HUES48 (cell line): ENCODE results near the gene SLC9A1.
"Not testable (repeated sequence)": the region's sequence is repeated elsewhere in the genome, so short reads cannot be mapped to it uniquely, and the experiment has no call there.

Experiments
- H3K27ac ChIP-seq: one replicate; pipeline ENCODE4 v1.7.0; 2013; ENCODE audit warnings: low read depth, low read length, inconsistent platforms
- H3K27me3 ChIP-seq: 2 replicates; pipeline ENCODE4 v1.6.1; 2013; ENCODE audit warnings: mild to moderate bottlenecking, low read length; ENCODE audit not compliant: control insufficient read depth, insufficient read depth
- H3K36me3 ChIP-seq: 2 replicates; pipeline ENCODE4 v1.6.1; 2013; ENCODE audit warnings: low read length; ENCODE audit not compliant: control insufficient read depth, insufficient read depth
- H3K4me1 ChIP-seq: 2 replicates; pipeline ENCODE4 v1.6.1; 2013; ENCODE audit warnings: mild to moderate bottlenecking, low read length; ENCODE audit not compliant: control insufficient read depth, insufficient read depth
- H3K4me3 ChIP-seq: 2 replicates; pipeline ENCODE4 v1.5.1; 2013; ENCODE audit warnings: mild to moderate bottlenecking, low read depth, low read length
- H3K9ac ChIP-seq: 2 replicates; pipeline ENCODE4 v1.6.1; 2013; ENCODE audit warnings: mild to moderate bottlenecking, low read depth, low read length, moderate library complexity
- H3K9me3 ChIP-seq: 2 replicates; pipeline ENCODE4 v1.6.1; 2013; ENCODE audit warnings: low read length; ENCODE audit not compliant: control insufficient read depth, insufficient read depth

The SLC9A1 gene

DNA sequence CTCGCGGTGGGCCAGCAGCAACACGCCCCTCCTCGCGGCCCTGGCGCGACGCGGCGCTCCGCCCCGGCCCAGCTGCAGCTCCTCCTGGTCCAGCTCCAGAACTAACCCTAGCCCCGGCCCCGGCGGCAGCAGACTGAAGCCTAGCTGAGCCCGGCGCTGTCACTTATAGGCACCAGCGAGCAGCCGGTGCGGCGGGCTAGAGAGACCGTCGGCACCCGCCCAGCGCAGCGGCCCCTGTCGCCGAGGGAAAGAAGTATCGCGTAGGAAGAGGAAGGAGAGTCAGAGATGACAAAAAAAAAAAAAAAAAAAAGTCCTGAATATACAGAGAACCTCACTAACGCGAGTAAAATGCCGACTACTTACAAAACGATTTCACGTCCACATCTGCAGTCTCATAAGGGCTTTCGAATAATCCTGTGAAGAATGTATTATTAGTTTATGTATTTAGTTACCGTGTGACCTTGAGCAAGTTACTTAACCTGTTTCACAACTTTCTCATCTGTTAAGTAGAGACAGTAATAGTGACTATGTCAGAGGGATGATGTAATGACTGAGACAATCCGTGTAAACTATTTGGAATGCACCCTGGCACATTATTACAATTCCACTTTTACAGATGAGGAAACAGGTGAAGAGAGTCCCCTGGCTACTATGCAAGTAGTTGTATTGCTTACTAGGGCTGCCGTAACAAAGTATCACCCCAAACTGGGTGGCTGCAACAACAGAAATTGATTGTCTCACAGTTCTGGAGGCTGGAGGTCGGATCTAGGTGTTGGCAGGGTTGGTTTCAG, at the start of gene SLC9A1:
Gene SLC9A1, minus strand, starts transcription at position 135 of the 791 bp plus-strand sequence. CDS start 791 bp downstream, outside the sequence.
- no peaks in the 10 kb centered on the region for H3K36me3 ChIP-seq
- H3K9me3 ChIP-seq: no peaks in the 10 kb centered on the region
- H3K27me3 ChIP-seq: no peaks in the 10 kb centered on the region
- H3K4me1 ChIP-seq: peaks cover 18% of the 10 kb centered on the region
- H3K4me3 ChIP-seq: peak within 1 kb of the TSS; percentile 70
- peak within 1 kb of the TSS; percentile 43 for H3K9ac ChIP-seq
- peak within 1 kb of the TSS; percentile 68 for H3K27ac ChIP-seq

DNA sequence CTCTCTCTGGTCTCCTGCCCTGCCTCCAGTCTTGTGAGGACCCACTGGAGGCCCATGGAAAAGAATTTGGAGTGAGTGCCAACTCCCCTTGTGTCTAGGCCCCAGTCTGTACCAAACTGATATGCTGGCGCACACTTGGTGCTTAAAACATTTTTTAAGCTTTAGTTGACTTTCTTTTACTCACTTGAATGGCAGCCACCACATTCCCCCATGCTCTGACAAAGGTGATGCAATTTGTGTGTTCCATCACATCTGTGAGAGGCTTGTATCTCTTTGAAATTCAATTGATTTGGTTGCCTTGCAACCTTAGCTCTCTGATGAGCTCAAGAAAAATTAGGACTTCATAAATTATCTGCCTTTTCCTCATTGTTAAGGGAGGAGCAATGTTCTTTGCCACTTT, 49.0 kb upstream of the SLC9A1 start:
- no peaks in the 10 kb centered on the region for H3K36me3 ChIP-seq
- H3K4me1 ChIP-seq: no peaks in the 10 kb centered on the region
- no peak overlapping the region for H3K4me3 ChIP-seq

DNA sequence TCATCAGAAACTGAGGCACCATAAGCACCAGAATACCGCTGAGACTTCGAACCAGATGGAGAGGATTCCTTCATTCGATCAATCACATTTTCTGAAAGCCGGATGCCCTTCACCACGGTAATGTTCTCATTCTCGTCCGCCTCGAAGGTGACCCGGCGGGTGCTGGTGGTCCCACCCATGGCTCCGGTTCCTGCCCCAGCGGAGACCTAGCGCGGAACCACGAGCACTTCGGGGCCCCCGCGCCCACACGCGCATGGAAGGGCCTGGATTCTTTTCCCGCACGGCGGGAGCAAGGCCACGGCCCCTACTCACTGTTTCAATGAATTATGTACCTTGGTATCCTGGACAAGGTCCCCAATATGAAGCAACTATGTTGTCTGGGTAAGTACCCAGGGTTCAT, 46.4 kb upstream of the SLC9A1 start:
- Histone ChIP-seq H3K4me1 (no peaks in the 10 kb centered on the region), H3K27me3 (no peaks in the 10 kb centered on the region; the same call in 1 of the 2 replicates), H3K27ac (no peak overlapping the region), H3K36me3 (no peaks in the 10 kb centered on the region), H3K9ac (no peak overlapping the region), H3K9me3 (no peaks in the 10 kb centered on the region), H3K4me3 (no peak overlapping the region)

More for the DNA sequence above, 49.0 kb upstream of the SLC9A1 start:
- Histone ChIP-seq H3K27me3 (no peaks in the 10 kb centered on the region), H3K9ac (no peak overlapping the region), H3K9me3 (no peaks in the 10 kb centered on the region), H3K27ac (no peak overlapping the region)

DNA sequence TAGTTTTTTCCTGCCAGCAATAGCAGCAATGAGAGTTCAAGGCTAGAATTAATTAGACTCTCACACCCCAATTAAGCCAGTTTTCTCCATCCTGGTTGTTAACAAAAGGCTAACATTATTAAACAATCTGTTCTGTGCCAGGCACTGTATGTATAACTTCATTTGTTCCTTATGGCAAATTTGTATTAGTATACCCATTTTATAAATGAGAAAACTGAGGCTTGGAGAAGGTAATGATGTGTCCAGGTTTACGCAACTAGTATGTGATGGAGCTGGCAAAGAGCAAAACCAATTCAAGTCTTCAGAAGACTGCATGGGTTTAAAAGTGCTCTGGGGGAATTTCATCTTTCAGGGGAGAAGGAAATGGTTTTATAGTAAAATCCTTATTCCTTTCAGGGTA, 38.3 kb upstream of the SLC9A1 start:
- no peak overlapping the region for H3K4me3 ChIP-seq
- H3K9ac ChIP-seq: no peak overlapping the region
- no peak overlapping the region for H3K27ac ChIP-seq

DNA sequence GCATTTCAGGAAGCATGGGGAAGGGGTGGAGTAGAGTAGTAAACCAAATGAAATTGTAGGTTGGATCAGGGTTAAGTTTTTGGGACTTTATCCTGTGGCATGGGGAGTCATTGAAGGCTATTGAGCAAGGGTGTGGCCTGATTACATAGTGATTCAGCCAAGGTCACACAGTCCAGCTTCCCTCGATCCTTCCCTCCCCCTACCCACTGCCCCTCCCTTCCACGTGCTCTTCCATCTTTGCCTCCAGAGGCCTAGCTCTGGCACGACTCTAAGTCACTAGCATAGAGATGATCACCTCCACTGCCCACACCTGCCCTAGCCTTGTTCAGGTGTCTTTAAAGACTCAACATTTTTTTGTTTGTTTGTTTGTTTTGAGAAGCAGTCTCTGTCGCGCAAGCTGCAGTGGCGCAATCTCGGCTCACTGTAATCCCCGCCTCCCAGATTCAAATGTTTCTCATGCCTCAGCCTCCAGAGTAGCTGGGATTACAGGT, 37.2 kb upstream of the SLC9A1 start:
- H3K9ac ChIP-seq: no peak overlapping the region
- no peaks in the 10 kb centered on the region for H3K36me3 ChIP-seq
- no peaks in the 10 kb centered on the region for H3K27me3 ChIP-seq
- no peak overlapping the region for H3K4me3 ChIP-seq
- H3K4me1 ChIP-seq: no peaks in the 10 kb centered on the region
- H3K27ac ChIP-seq: no peak overlapping the region
- H3K9me3 ChIP-seq: no peaks in the 10 kb centered on the region

More for the DNA sequence above, 38.3 kb upstream of the SLC9A1 start:
- Histone ChIP-seq H3K27me3 (no peaks in the 10 kb centered on the region; the same call in 1 of the 2 replicates), H3K36me3 (no peaks in the 10 kb centered on the region), H3K4me1 (no peaks in the 10 kb centered on the region), H3K9me3 (no peaks in the 10 kb centered on the region)

DNA sequence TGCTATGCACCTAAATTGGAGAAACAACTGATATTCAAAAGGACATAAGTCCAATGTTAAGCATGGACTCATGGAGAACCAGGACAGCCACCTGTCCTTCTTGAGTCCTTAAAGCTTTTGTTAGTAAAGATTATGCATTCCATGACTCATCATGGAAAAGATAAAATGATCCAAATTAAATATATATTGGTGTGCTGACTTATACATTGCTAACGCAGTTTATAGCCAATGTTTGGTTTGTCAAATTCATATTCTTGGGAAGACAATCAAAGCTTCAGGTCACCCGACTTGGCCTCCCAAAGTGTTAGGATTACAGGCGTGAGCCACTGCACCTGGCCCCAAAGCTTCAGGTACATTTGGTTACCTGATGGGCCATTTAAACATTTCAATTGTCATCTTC, 29.7 kb upstream of the SLC9A1 start:
- H3K36me3 ChIP-seq, H3K9ac ChIP-seq, H3K4me3 ChIP-seq, H3K4me1 ChIP-seq, H3K27me3 ChIP-seq, H3K27ac ChIP-seq: not testable (repeated sequence)
- peaks cover 17% of the 10 kb centered on the region for H3K9me3 ChIP-seq

DNA sequence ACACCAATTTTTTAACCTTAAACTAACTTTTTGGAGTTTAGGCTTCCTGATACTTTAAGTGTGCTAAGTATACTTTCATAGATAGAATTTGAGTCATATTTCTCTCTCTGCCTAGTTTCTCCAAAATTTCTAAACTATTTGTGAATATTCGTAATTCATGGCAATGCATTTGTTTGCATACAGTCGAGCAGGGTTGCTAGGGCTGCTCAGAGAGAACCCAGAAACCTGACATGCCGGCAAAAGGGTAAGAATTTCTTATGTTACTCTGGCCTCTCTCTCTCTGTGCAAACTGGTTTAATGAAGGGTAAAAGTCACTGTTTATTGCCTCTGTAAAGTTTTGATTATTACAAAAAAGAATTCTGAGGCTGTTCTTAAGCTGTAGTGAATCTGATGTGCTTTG, 25.1 kb upstream of the SLC9A1 start:
- H3K27ac ChIP-seq: no peak overlapping the region
- no peak overlapping the region for H3K4me3 ChIP-seq
- no peaks in the 10 kb centered on the region for H3K4me1 ChIP-seq
- H3K9me3 ChIP-seq: peaks cover 18% of the 10 kb centered on the region
- no peaks in the 10 kb centered on the region for H3K36me3 ChIP-seq
- no peak overlapping the region for H3K9ac ChIP-seq
- no peaks in the 10 kb centered on the region for H3K27me3 ChIP-seq

DNA sequence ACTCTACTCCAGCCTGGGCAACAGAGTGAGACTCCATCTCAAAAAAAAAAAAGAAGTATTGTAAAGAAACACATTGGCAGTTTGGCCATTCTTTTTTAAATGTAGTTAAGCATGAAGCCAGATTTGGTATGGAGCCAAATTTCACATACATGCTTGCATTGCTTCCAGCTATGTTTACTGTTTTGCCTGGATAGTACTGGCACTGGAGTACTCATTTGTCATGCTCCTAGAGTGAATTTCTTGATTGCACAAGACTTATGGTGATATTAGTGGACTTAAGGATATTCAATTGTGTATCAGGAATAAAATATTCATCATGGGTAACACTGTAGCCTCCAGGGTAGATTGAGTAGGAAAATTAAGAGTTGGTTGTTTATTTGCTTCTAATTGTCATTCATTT, 24.5 kb upstream of the SLC9A1 start:
- Histone ChIP-seq H3K4me1 (no peaks in the 10 kb centered on the region), H3K36me3 (no peaks in the 10 kb centered on the region), H3K9ac (no peak overlapping the region), H3K4me3 (no peak overlapping the region), H3K27ac (no peak overlapping the region), H3K9me3 (peaks cover 18% of the 10 kb centered on the region), H3K27me3 (no peaks in the 10 kb centered on the region)

DNA sequence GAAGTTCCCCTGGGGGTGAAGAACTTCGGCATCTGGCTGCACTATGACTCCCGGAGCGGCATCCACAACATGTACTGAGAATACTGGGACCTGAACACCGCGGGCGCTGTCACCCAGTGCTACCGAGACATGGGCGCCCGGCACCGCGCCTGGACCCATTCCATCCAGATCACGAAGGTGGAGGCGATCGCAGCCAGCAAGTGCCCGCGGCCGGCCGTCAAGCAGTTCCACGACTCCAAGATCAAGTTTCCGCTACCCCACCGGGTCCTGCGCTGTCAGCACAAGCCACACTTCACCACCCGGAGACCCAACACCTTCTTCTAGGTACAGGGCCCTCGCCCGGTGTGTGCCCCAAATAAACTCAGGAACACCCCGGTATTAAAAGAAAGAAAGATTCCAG, 22.0 kb upstream of the SLC9A1 start:
- Histone ChIP-seq H3K4me3 (no peak overlapping the region), H3K4me1 (no peaks in the 10 kb centered on the region), H3K27ac (no peak overlapping the region), H3K27me3 (no peaks in the 10 kb centered on the region), H3K9ac (no peak overlapping the region), H3K36me3 (no peaks in the 10 kb centered on the region), H3K9me3 (peaks cover 10% of the 10 kb centered on the region; the same call in 1 of the 2 replicates)

DNA sequence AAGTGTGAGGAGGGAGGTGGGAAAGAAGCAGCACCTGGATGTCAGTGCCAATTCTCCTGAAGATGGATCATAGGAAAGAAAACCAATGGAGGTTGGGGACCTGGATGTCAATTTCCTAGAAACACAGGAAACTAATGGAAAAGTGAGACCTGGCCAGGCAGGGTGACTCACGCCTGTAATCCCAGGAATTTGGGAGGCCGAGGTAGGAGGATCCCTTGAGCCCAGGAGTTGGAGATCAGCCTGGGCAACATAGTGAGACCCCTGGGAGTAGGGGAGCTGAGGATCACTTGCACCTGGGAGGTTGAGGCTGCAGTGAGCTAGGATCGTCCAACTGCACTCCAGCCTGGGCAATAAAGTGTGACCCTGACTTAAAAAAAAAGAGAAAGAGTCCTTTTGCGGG, 21.4 kb upstream of the SLC9A1 start:
- H3K27me3 ChIP-seq: no peaks in the 10 kb centered on the region
- no peak overlapping the region for H3K4me3 ChIP-seq
- no peaks in the 10 kb centered on the region for H3K4me1 ChIP-seq
- H3K9me3 ChIP-seq: peaks cover 10% of the 10 kb centered on the region; the same call in 1 of the 2 replicates
- H3K9ac ChIP-seq: no peak overlapping the region
- no peaks in the 10 kb centered on the region for H3K36me3 ChIP-seq
- no peak overlapping the region for H3K27ac ChIP-seq

DNA sequence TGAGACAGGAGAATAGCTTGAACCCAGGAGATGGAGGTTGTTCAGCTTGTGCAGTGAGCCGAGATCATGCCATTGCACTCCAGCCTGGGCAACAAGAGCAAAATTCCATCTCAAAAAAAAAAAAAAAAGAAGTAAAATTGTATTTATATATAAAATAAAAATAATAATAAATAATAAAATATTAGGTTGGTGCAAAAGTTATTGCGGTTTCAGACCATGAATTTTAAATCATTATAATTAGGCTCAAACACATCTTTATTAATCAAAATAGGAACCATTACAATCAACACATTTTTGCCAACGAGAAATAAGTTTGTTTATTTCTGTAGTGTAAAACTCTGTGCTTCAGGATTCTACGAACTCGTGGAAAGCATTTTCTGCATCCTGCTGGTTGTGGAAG, 18.1 kb upstream of the SLC9A1 start:
- H3K4me1 ChIP-seq, H3K9me3 ChIP-seq, H3K27me3 ChIP-seq, H3K4me3 ChIP-seq, H3K9ac ChIP-seq, H3K27ac ChIP-seq, H3K36me3 ChIP-seq: not testable (repeated sequence)
